Esophagus muscularis mucosa (tissue), 4 donors: Measurements from ENCODE around the gene CDK5RAP2.

Source experiments
- EP300 ChIP-seq: sonication (generic); formaldehyde crosslinking; IDR thresholded peaks from one replicate; pipeline ENCODE4 v1.6.1; 2017; ENCODE audit warnings: antibody characterized with exemption
- POLR2A ChIP-seq: fragments of 450-650 bp; IDR thresholded peaks from one replicate; pipeline ENCODE4 v1.6.1; 2017; ENCODE audit warnings: antibody characterized with exemption, moderate library complexity, mild to moderate bottlenecking, low read depth
- TF ChIP-seq, protein P1 (sequence below), 3 experiments: fragments of 200-600 bp in 2 of 3; fragments of 450-650 bp in 1 of 3; sonication (generic) in 2 of 3; IDR thresholded peaks; one replicate each; pipeline ENCODE4 v1.5.1; 2017 to 2019; ENCODE audit warnings: antibody characterized with exemption in 3 of 3, mild to moderate bottlenecking in 2 of 3, moderate library complexity in 1 of 3

GRCh38 chr9:120522558-120522957 is 57.4 kb downstream of the CDK5RAP2 start:
- TF ChIP-seq POLR2A: no peak
- TF ChIP-seq, protein P1, sequence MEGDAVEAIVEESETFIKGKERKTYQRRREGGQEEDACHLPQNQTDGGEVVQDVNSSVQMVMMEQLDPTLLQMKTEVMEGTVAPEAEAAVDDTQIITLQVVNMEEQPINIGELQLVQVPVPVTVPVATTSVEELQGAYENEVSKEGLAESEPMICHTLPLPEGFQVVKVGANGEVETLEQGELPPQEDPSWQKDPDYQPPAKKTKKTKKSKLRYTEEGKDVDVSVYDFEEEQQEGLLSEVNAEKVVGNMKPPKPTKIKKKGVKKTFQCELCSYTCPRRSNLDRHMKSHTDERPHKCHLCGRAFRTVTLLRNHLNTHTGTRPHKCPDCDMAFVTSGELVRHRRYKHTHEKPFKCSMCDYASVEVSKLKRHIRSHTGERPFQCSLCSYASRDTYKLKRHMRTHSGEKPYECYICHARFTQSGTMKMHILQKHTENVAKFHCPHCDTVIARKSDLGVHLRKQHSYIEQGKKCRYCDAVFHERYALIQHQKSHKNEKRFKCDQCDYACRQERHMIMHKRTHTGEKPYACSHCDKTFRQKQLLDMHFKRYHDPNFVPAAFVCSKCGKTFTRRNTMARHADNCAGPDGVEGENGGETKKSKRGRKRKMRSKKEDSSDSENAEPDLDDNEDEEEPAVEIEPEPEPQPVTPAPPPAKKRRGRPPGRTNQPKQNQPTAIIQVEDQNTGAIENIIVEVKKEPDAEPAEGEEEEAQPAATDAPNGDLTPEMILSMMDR (IDR thresholded peaks at IDR 0.05): no peak
- TF ChIP-seq EP300: no peak
